Activated T-helper 2 cell treated with anti-CD3 and anti-CD28 coated beads, Interferon-gamma antibody, Interleukin-2, Interleukin-4, amounts not matched to agents 10 μg/mL and 5 μg/mL and 100 μg/mL, durations not matched to agents 14 hours and 24 hours and 36 hours (primary cell): Measurements from ENCODE around the gene EDC3. TPM values are rescaled to one million over a fixed set of nuclear protein-coding genes. Genes with fewer than 3 reads are reported as not detected.
"Not testable (repeated sequence)": the region's sequence is repeated elsewhere in the genome, so short reads cannot be mapped to it uniquely, and the experiment has no call there.

Experiments used
- DNase-seq: peaks from one replicate; pipeline ENCODE4 v3.0.0; 2021; ENCODE audit warnings: low spot score
- H3K27ac Mint-ChIP-seq: one replicate; pipeline ENCODE4 v1.8.0; 2021; ENCODE audit warnings: mixed read lengths
- H3K27me3 Mint-ChIP-seq: one replicate; pipeline ENCODE4 v1.8.0; 2021; ENCODE audit warnings: low read depth, mixed read lengths
- H3K36me3 Mint-ChIP-seq: one replicate; pipeline ENCODE4 v1.8.0; 2021; ENCODE audit warnings: low read depth, mixed read lengths
- H3K4me1 Mint-ChIP-seq: one replicate; pipeline ENCODE4 v1.8.0; 2021; ENCODE audit warnings: low read depth, mixed read lengths
- H3K4me3 Mint-ChIP-seq: one replicate; pipeline ENCODE4 v1.8.0; 2021; ENCODE audit warnings: low read depth, mild to moderate bottlenecking, moderate library complexity, mixed read lengths
- H3K9me3 Mint-ChIP-seq: one replicate; pipeline ENCODE4 v1.8.0; 2021; ENCODE audit warnings: mixed read lengths
- intact Hi-C: fragments of 100-400 bp; cut with micrococcal nuclease; formaldehyde crosslinking; loops from one replicate; pipeline ENCODE4 v1.15.1; 2023
- total RNA-seq: library from RNA; stranded (reverse); gene quantifications from 2 replicates; pipeline ENCODE4 v1.2.3, GENCODE V29; 2022

The EDC3 gene
- total RNA-seq, 1 donor from 2014 or later = 49.3 TPM

- peaks cover 28% of the 10 kb centered on the region for H3K36me3 Mint-ChIP-seq
- intact Hi-C loops = no loop called here
These were observed 12.1 kb downstream of the EDC3 start for GRCh38 chr15:74683758-74684157.

GRCh38 chr15:74682954-74683353 is 12.9 kb downstream of the EDC3 start:
- H3K27me3 Mint-ChIP-seq = no peaks in the 10 kb centered on the region

More at GRCh38 chr15:74683758-74684157, 12.1 kb downstream of the EDC3 start:
- no peak for DNase-seq
- no peaks in the 10 kb centered on the region for H3K27me3 Mint-ChIP-seq
- H3K9me3 Mint-ChIP-seq = peaks cover 10% of the 10 kb centered on the region
- no peak overlapping the region for H3K4me3 Mint-ChIP-seq
- H3K27ac Mint-ChIP-seq = no peak overlapping the region
- H3K4me1 Mint-ChIP-seq = peaks cover 4% of the 10 kb centered on the region

DNA sequence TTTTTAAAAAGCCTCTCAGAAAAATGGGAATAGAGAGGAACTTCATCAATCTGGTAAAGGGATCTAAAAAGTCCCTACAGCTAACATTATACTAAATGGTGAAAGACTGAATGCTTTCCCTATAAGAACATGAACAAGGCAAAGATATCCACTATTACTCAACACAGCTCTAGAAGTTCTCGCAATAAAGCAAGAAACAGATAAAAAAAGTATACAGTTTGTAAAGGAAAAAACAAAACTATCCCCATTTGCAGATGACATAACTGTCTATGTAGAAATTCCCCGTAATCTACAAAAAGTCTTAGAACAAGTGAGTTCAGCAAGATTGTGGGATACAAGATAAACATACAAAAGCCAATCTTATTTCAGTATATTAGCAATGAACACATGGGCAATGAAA is 15.4 kb downstream of the EDC3 start:
- Mint-ChIP-seq H3K27me3 (no peaks in the 10 kb centered on the region), H3K36me3 (peaks cover 23% of the 10 kb centered on the region), H3K9me3 (peaks cover 8% of the 10 kb centered on the region), H3K4me3 (no peak overlapping the region), H3K4me1 (peaks cover 4% of the 10 kb centered on the region), H3K27ac (no peak overlapping the region)
- no peak for DNase-seq
- intact Hi-C loops = no loop called here

More at GRCh38 chr15:74682954-74683353, 12.9 kb downstream of the EDC3 start:
- Mint-ChIP-seq H3K4me1 (peaks cover 4% of the 10 kb centered on the region), H3K9me3 (peaks cover 10% of the 10 kb centered on the region), H3K27ac (no peak overlapping the region), H3K36me3 (peaks cover 28% of the 10 kb centered on the region), H3K4me3 (no peak overlapping the region)
- no peak for DNase-seq
- intact Hi-C loops = no loop called here

DNA sequence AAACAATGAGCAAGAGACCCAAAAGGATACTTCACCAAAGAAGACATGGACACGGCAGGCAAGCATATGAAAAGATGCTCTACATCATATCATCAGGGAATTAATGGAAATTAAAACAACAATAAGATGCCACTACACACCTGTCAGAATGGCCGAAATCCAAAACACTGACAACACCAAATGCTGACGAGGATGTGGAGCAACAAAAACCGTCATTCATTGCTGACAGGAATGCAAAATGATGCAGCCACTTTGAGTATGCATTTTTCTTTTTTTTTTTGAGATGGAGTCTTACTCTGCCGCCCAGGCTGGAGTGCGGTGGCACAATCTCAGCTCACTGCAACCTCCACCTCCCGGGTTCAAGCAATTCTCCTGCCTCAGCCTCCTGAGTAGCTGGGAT is 19.0 kb downstream of the EDC3 start:
- intact Hi-C loops = no loop called here
- Mint-ChIP-seq H3K36me3 (peaks cover 19% of the 10 kb centered on the region), H3K4me3 (no peak overlapping the region), H3K4me1 (peaks cover 2% of the 10 kb centered on the region), H3K27ac (no peak overlapping the region), H3K27me3 (no peaks in the 10 kb centered on the region), H3K9me3 (no peaks in the 10 kb centered on the region)
- DNase-seq = no peak

DNA sequence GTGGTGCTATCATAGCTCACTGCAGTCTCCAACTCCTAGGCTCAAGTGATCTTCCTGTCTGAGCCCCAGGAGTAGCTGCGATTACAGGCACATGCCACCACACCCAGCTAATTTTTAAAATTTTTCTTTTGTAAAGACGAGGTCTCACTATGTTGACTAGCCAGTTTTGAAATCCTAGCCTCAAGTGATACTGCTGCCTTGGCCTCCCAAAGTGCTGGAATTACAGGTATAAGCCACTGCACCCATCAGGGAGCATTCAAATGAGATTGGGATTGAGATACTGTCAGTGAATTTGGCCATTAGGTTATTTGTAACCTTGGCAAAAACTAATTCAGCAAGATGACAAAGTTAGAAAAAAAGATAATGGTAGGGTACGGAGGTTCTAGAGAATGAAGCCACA is 21.7 kb downstream of the EDC3 start:
- no peak overlapping the region for H3K4me3 Mint-ChIP-seq
- intact Hi-C loops = no loop called here
- DNase-seq = no peak

DNA sequence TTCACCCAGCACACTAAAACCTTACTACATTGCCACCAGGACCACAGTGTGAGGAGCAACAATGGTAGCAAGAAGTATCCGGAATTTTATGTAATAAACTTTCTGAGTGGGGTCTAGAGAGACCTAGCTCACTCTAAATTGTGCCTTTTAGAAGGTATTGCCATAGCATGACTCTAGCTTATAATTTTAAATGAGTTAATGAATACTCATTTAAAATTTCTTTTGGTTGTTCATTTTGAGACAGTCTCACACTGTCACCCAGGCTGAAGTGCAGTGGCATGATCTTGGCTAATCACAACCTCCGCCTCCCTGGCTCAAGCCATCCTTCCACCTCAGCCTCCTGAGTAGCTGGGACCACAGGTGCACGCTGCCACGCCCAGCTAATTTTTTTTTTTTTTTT is 26.2 kb downstream of the EDC3 start:
- DNase-seq = no peak
- Mint-ChIP-seq H3K9me3 (no peaks in the 10 kb centered on the region), H3K27me3 (no peaks in the 10 kb centered on the region), H3K27ac (no peak overlapping the region), H3K36me3 (peaks cover 44% of the 10 kb centered on the region), H3K4me3 (no peak overlapping the region), H3K4me1 (no peaks in the 10 kb centered on the region)
- intact Hi-C loops = no loop called here

More for the DNA sequence above, 21.7 kb downstream of the EDC3 start:
- H3K27ac Mint-ChIP-seq = no peak overlapping the region
- H3K9me3 Mint-ChIP-seq = no peaks in the 10 kb centered on the region
- peaks cover 25% of the 10 kb centered on the region for H3K36me3 Mint-ChIP-seq
- H3K4me1 Mint-ChIP-seq = no peaks in the 10 kb centered on the region
- H3K27me3 Mint-ChIP-seq = no peaks in the 10 kb centered on the region

DNA sequence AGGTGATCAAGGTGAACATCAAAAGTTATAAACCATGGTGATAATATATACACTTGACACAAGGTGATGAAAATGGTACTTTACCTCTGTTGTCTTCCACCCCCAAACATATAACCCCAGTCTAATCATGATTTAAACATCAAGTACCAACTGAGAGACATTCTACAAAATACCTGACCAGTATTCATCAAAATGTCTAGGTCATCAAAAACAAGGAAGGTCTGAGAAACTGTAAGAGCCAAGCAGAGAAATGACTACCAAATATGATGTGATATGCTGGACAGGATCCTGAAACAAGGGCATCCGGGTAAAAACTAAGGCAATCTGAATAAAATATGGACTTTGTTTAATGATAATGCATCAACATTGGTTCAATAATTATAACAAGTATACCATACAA is 27.8 kb downstream of the EDC3 start:
- H3K9me3 Mint-ChIP-seq = no peaks in the 10 kb centered on the region
- H3K27ac Mint-ChIP-seq = no peak overlapping the region
- intact Hi-C loops = no loop called here
- DNase-seq = no peak
- H3K36me3 Mint-ChIP-seq = peaks cover 33% of the 10 kb centered on the region
- H3K4me3 Mint-ChIP-seq = no peak overlapping the region
- no peaks in the 10 kb centered on the region for H3K4me1 Mint-ChIP-seq
- no peaks in the 10 kb centered on the region for H3K27me3 Mint-ChIP-seq

GRCh38 chr15:74664670-74665069 is 31.2 kb downstream of the EDC3 start:
- intact Hi-C loops = no loop called here
- peaks cover 19% of the 10 kb centered on the region for H3K36me3 Mint-ChIP-seq
- no peaks in the 10 kb centered on the region for H3K4me1 Mint-ChIP-seq
- H3K27ac Mint-ChIP-seq = no peak overlapping the region
- no peaks in the 10 kb centered on the region for H3K9me3 Mint-ChIP-seq
- H3K27me3 Mint-ChIP-seq = no peaks in the 10 kb centered on the region
- DNase-seq = no peak
- H3K4me3 Mint-ChIP-seq = no peak overlapping the region

DNA sequence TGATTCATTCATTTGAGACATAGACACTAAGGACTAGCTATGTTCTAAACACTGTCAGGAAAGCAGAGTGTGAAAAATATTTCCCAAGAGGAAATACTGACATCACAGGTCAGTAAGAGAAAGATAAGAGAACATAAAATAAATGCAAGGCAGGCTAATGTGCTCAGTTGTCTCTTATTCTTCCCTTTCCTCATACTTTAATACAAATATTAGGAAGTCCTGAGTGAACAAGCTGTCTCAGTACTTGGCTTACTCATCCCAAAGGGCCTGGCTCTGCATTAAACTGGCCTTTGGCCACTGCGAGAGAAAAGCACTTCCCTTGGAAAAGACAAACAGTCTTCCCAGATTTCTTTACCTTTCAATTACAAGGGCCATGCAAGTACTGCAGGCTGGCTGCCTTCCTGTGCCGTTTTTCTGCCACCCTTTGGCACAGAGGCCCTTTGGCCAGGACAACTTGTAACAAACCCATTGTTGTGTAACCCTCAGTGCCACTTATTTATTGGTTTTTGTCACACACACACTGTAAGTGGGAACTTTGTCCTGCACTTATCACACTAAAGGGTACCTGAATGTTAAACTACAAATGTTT is 31.7 kb downstream of the EDC3 start:
- peaks cover 19% of the 10 kb centered on the region for H3K36me3 Mint-ChIP-seq

DNA sequence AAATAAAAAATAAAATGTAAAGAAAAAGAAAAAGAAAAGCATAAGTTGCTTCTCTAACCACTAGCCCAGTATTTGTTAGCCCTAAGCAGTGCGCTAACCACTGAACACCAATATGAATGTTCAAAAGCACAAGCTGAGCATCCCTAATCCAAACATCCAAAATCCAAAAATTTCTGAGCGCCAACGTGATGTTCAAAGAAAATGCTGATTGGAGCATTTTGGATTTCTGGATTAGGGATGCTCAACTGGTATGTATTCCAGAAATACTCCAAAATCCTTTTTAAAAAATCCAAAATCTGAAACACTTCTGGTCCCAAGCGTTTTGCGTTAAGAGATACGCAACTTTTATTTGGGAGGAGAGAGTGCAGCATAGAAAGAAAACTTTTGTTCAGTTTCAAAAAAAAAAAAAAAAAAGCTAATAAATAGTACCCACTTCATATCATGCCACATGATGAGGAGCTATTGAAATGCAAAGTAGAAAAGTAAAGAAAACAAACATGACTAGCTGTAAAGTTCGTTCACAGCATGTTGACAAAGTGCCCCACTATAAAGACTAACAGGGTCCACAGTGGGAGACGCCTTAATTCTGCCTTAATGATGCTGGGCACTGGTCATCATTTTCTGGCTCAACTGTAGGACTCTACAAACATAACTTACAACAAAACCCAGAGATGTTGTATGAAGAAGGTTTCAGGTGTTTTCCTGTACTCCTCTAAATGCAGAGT is 32.4 kb downstream of the EDC3 start:
- no peaks in the 10 kb centered on the region for H3K9me3 Mint-ChIP-seq
- DNase-seq = no peak
- H3K4me3 Mint-ChIP-seq = no peak overlapping the region
- H3K4me1 Mint-ChIP-seq = no peaks in the 10 kb centered on the region
- no peak overlapping the region for H3K27ac Mint-ChIP-seq
- H3K27me3 Mint-ChIP-seq = no peaks in the 10 kb centered on the region
- peaks cover 15% of the 10 kb centered on the region for H3K36me3 Mint-ChIP-seq
- intact Hi-C loops = no loop called here

More for the DNA sequence above, 31.7 kb downstream of the EDC3 start:
- Mint-ChIP-seq H3K4me3 (no peak overlapping the region), H3K4me1 (no peaks in the 10 kb centered on the region), H3K27ac (no peak overlapping the region), H3K9me3 (no peaks in the 10 kb centered on the region), H3K27me3 (no peaks in the 10 kb centered on the region)
- no peak for DNase-seq
- intact Hi-C loops = no loop called here

DNA sequence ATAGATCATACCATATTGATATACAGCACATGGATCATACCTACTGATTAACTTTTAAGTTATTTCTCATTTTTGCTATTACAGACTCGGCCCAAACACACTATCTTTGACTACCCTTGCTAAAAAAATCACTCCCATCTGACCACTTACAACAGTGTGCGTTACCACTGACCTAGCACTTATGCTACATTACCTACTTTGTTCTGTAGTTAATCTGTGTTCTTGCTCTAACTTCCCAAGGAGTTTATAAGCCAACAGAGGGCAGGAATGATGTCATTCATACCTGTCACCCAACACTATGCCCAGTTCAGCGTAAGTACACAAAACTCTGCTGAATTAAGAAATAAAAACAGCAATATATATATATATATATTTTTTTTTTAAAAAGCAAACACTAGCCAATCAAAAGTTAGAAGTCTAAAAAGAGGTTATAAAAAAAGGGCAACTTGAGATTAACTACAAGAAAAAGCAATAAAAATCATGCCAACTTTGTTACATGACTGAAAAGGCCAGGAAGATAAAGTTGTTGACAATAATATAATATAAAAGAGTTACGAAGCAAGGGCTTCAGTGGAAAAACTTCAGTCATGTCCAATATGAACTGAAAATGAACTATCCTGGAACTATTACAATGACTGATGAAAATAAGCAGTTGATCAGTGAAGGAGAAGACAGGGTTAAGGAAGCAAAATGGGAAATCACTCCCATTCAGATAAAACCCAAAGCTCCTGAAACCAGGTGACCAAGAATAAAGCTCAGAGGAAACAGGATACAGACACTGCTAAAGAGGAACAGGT is 33.6 kb downstream of the EDC3 start:
- peaks cover 8% of the 10 kb centered on the region for H3K36me3 Mint-ChIP-seq
- no peak overlapping the region for H3K4me3 Mint-ChIP-seq
- no peak overlapping the region for H3K27ac Mint-ChIP-seq
- peaks cover 11% of the 10 kb centered on the region for H3K4me1 Mint-ChIP-seq
- H3K27me3 Mint-ChIP-seq = no peaks in the 10 kb centered on the region
- intact Hi-C loops = no loop called here
- no peak for DNase-seq
- no peaks in the 10 kb centered on the region for H3K9me3 Mint-ChIP-seq

DNA sequence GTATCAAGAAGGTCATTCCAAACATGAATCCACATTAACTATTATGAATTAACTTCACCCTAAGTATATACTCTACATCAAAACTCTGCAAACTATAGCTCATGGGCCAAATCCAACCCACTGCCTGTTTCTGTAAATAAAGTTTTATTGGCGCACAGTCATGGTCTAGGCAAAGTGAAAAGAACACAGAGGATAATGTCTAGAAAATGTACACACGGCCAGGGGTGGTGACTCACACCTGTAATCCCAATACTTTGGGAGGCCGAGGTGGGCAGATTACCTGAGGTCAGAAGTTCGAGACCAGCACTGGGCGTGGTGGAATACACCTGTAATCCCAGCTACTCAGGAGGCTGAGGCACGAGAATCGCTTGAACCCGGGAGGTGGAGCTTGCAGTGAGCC is 34.5 kb downstream of the EDC3 start:
- H3K27ac Mint-ChIP-seq, H3K9me3 Mint-ChIP-seq, DNase-seq, H3K36me3 Mint-ChIP-seq, intact Hi-C loops, H3K4me3 Mint-ChIP-seq, H3K27me3 Mint-ChIP-seq: not testable (repeated sequence)
- peaks cover 20% of the 10 kb centered on the region for H3K4me1 Mint-ChIP-seq

DNA sequence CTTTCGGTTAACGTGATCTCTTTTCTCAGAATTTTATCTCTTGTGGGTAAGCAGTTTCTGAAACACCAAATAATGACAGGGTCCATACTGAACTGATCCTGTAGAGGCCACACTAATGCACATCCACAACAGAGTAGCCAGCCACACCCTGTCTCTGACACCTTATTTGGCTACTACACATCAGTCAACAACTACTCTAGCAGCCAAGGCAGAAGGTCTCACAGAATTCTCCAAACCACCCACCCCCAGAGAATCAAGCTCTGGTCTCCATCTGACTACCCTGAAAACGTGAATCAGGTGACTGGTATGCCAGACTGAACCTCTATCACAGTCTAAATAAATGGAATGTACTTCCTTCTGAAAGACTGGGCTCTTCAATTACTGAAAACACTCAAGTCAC is 38.0 kb downstream of the EDC3 start:
- H3K4me3 Mint-ChIP-seq = no peak overlapping the region
- H3K27ac Mint-ChIP-seq = peak overlapping the region; percentile 47
- no peaks in the 10 kb centered on the region for H3K9me3 Mint-ChIP-seq
- DNase-seq = no peak
- H3K36me3 Mint-ChIP-seq = peaks cover 16% of the 10 kb centered on the region
- intact Hi-C loops = loop anchor here (5.0 kb wide), 1 partner anchor 39 kb away; the partner anchor contains the start of gene EDC3
- no peaks in the 10 kb centered on the region for H3K27me3 Mint-ChIP-seq
- peaks cover 35% of the 10 kb centered on the region for H3K4me1 Mint-ChIP-seq
